ENCODE measurements around the gene CFAP53.

CFAP53 gene

GRCh38 chr18:50199346-50199855 is 66.9 kb downstream of the CFAP53 start:
- TF ChIP-seq FOXA1 (IDR thresholded peaks at IDR 0.05) (no peak), SUZ12 (IDR thresholded peaks at IDR 0.05) (no peak), ELF4 (IDR thresholded peaks at IDR 0.05) (no peak), BHLHE40 (IDR thresholded peaks at IDR 0.05; ENCODE audit: borderline replicate concordance) (no peak), FOXK2 (IDR thresholded peaks at IDR 0.05) (no peak), HDGF (IDR thresholded peaks at IDR 0.05; ENCODE audit: borderline replicate concordance) (no peak), NFRKB (IDR thresholded peaks at IDR 0.05) (no peak), SP1 (IDR thresholded peaks at IDR 0.05) (no peak)
- ChIA-PET CTCF (no interaction called here), POLR2A (no interaction called here)

GRCh38 chr18:50196261-50196660 is 70.0 kb downstream of the CFAP53 start:
- no peak for DNase-seq (ENCODE audit: extremely low spot score)
- POLR2A ChIA-PET: no interaction called here
- CTCF ChIA-PET: no interaction called here
- TF ChIP-seq TARDBP (IDR thresholded peaks at IDR 0.05) (no peak), FOXM1 (IDR thresholded peaks at IDR 0.05; ENCODE audit: borderline replicate concordance) (no peak), PKNOX1 (IDR thresholded peaks at IDR 0.05) (no peak), SP1 (IDR thresholded peaks at IDR 0.05) (no peak), FOXK2 (IDR thresholded peaks at IDR 0.05) (no peak)

More at GRCh38 chr18:50199346-50199855, 66.9 kb downstream of the CFAP53 start:
- no peak for DNase-seq (ENCODE audit: extremely low spot score)

DNA sequence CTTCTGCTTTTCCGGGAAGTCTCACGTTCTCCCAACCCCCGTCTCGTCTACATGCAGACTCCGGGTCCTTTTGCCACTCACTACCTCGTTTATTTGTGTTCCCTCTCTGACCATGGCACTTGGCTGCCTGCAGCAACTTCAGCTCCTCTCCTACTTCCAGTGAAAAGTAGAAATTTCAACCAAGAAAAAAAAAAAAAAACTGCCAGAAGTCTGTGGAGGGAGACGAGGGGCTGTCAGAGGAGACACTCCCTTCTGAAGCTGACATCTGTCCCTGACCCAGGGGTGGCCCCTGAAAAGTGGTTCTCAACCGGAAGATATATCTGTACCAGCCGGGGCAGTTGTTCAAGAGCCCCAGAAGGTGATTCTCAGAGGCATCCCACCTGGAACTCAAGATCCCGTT is 70.6 kb downstream of the CFAP53 start:
- ChIA-PET POLR2A (interaction anchor here (0.6 kb wide), 1 partner anchor 8 kb away, joined by 5 read pairs; no protein-coding TSS in a partner anchor), CTCF (interaction anchor here (1.8 kb wide), 1 partner anchor 8 kb away, joined by 15 read pairs; no protein-coding TSS in a partner anchor)
- TF ChIP-seq FOXA1 (IDR thresholded peaks at IDR 0.05) (no peak), BHLHE40 (IDR thresholded peaks at IDR 0.05; ENCODE audit: borderline replicate concordance) (no peak), NFRKB (IDR thresholded peaks at IDR 0.05) (no peak), LEF1 (IDR thresholded peaks at IDR 0.05; ENCODE audit: borderline replicate concordance) (no peak), SP1 (IDR thresholded peaks at IDR 0.05) (no peak), CTBP1 (IDR thresholded peaks at IDR 0.05; ENCODE audit: borderline replicate concordance) (no peak), TARDBP (IDR thresholded peaks at IDR 0.05) (no peak), HDGF (IDR thresholded peaks at IDR 0.05; ENCODE audit: borderline replicate concordance) (no peak), ARNT (IDR thresholded peaks at IDR 0.05) (no peak), ELF4 (IDR thresholded peaks at IDR 0.05) (no peak), FOXM1 (IDR thresholded peaks at IDR 0.05; ENCODE audit: borderline replicate concordance) (no peak), FOXK2 (IDR thresholded peaks at IDR 0.05) (no peak), L3MBTL2 (conservative IDR thresholded peaks at IDR 0.05) (no peak), ZNF384 (IDR thresholded peaks at IDR 0.05) (no peak)

DNA sequence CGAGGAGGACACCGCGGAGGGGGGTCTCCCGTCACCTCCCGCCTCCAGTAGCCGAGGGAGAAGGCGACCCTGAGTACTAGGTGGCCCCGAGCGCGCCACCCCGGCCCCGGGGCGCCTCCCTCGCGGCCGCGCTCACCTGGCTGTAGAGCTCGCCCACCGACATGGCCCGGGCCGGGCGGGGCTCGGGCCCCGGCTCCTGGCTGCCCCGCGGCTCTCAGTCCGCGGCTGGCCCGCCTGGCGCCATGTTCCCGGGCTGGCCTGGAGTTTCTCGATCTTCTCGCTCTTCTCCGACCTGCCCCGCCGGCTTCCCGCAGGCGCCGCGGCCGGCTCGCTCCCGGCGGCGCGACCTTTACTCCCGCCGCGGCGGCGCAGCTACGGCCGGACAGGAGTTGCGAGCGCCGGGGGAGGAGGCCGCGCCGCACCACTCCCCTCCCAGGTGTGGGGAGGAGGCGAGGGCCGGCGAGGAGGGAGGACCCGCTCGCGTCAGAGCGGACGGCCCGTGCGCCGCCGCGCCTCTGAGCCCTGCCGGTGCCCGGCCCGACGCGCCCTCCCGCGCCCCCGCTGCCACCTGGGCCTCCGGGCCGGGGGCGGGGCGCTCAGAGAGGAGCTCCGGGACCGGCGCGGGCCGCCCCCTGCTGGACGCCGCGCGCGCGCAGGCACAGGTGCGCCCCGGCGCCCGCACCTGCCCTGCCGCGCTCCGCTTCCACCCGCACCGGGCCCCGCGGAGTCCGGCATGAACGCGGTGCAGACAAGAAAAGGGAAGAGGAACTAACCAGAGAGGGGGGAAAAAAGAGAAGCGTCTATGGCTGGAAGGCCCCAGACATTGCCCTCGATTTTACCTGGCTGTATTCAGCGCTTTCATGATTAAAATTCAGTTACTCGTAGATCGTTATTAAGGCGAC is 71.4 kb downstream of the CFAP53 start, which contains the start of gene MYO5B:
Gene MYO5B (minus strand): TSS at position 517 of the 902 bp plus-strand sequence. CDS start 354 bp downstream, at position 163.
- CTCF ChIA-PET: interaction anchor here (0.6 to 1.8 kb wide), 5 partner anchors 9 to 141 kb away, joined by 3 to 15 read pairs (median 4); no protein-coding TSS in a partner anchor
- TF ChIP-seq FOXA1 (IDR thresholded peaks at IDR 0.05) (no peak), ELF4 (IDR thresholded peaks at IDR 0.05) (no peak), PKNOX1 (IDR thresholded peaks at IDR 0.05) (no peak), SP1 (IDR thresholded peaks at IDR 0.05) (no peak), LEF1 (IDR thresholded peaks at IDR 0.05; ENCODE audit: borderline replicate concordance) (no peak), SUZ12 (IDR thresholded peaks at IDR 0.05) (no peak), FOXK2 (IDR thresholded peaks at IDR 0.05) (no peak), L3MBTL2 (conservative IDR thresholded peaks at IDR 0.05) (no peak), ARNT (IDR thresholded peaks at IDR 0.05) (no peak), CTBP1 (IDR thresholded peaks at IDR 0.05; ENCODE audit: borderline replicate concordance) (no peak), HDGF (IDR thresholded peaks at IDR 0.05; ENCODE audit: borderline replicate concordance) (no peak), FOXM1 (IDR thresholded peaks at IDR 0.05; ENCODE audit: borderline replicate concordance) (no peak), ZNF384 (IDR thresholded peaks at IDR 0.05) (no peak), NFRKB (IDR thresholded peaks at IDR 0.05) (no peak), TARDBP (IDR thresholded peaks at IDR 0.05) (no peak), BHLHE40 (IDR thresholded peaks at IDR 0.05; ENCODE audit: borderline replicate concordance) (no peak)
- peak; percentile 67 for DNase-seq (ENCODE audit: extremely low spot score)
- POLR2A ChIA-PET: interaction anchor here (0.6 kb wide), 1 partner anchor 9 kb away, joined by 5 read pairs; no protein-coding TSS in a partner anchor

More for the DNA sequence above, 70.6 kb downstream of the CFAP53 start:
- no peak for DNase-seq (ENCODE audit: extremely low spot score)

GRCh38 chr18:50193796-50194630 is 72.3 kb downstream of the CFAP53 start:
- ChIA-PET CTCF (interaction anchor here (0.9 to 1.8 kb wide), 4 partner anchors 9 to 24 kb away, joined by 4 to 15 read pairs (median 4); no protein-coding TSS in a partner anchor), POLR2A (no interaction called here)
- DNase-seq (ENCODE audit: extremely low spot score): peak; percentile 11
- TF ChIP-seq TARDBP (IDR thresholded peaks at IDR 0.05): no peak
- no peak for TF ChIP-seq SUZ12 (IDR thresholded peaks at IDR 0.05)
- TF ChIP-seq HDGF (IDR thresholded peaks at IDR 0.05; ENCODE audit: borderline replicate concordance): no peak
- TF ChIP-seq ELF4 (IDR thresholded peaks at IDR 0.05): no peak
- no peak for TF ChIP-seq NFRKB (IDR thresholded peaks at IDR 0.05)
- no peak for TF ChIP-seq SP1 (IDR thresholded peaks at IDR 0.05)
- no peak for TF ChIP-seq LEF1 (IDR thresholded peaks at IDR 0.05; ENCODE audit: borderline replicate concordance)
- no peak for TF ChIP-seq PKNOX1 (IDR thresholded peaks at IDR 0.05)
- TF ChIP-seq FOXM1 (IDR thresholded peaks at IDR 0.05; ENCODE audit: borderline replicate concordance): no peak
- TF ChIP-seq BHLHE40 (IDR thresholded peaks at IDR 0.05; ENCODE audit: borderline replicate concordance): no peak
- TF ChIP-seq FOXK2 (IDR thresholded peaks at IDR 0.05): no peak
- TF ChIP-seq L3MBTL2 (conservative IDR thresholded peaks at IDR 0.05): no peak
